Endodermal cell (in vitro differentiated cells): Measurements from ENCODE around the gene TMEM86B. TPM values are rescaled to one million over a fixed set of nuclear protein-coding genes. Genes with fewer than 3 reads are reported as not detected.

Source experiments
- DNase-seq: peaks from one replicate; pipeline ENCODE4 v3.0.0-alpha.2; 2017
- H3K27ac ChIP-seq: 2 replicates; pipeline ENCODE4 v1.5.1; 2013; ENCODE audit warnings: mild to moderate bottlenecking, low read depth, low read length, moderate library complexity
- H3K27me3 ChIP-seq: 2 replicates; pipeline ENCODE4 v1.6.1; 2013; ENCODE audit warnings: mild to moderate bottlenecking, low read length, moderate library complexity; ENCODE audit not compliant: insufficient read depth, control insufficient read depth, poor library complexity, severe bottlenecking
- H3K36me3 ChIP-seq: 2 replicates; pipeline ENCODE4 v1.7.0; 2013; ENCODE audit warnings: mild to moderate bottlenecking, low read length, moderate library complexity; ENCODE audit not compliant: control insufficient read depth, insufficient read depth
- H3K4me1 ChIP-seq: one replicate; pipeline ENCODE4 v1.7.0; 2013; ENCODE audit warnings: low read length; ENCODE audit not compliant: control insufficient read depth, insufficient read depth
- H3K4me3 ChIP-seq: 2 replicates; pipeline ENCODE4 v1.5.1; 2013; ENCODE audit warnings: mild to moderate bottlenecking, low read length, moderate library complexity
- H3K9ac ChIP-seq: 2 replicates; pipeline ENCODE4 v1.6.1; 2013; ENCODE audit warnings: mild to moderate bottlenecking, low read length, moderate library complexity; ENCODE audit not compliant: poor library complexity, severe bottlenecking; ENCODE audit errors: extremely low read depth
- H3K9me3 ChIP-seq: 2 replicates; pipeline ENCODE4 v1.6.1; 2013; ENCODE audit warnings: mild to moderate bottlenecking, low read length, moderate library complexity; ENCODE audit not compliant: control insufficient read depth
- H3K27ac Mint-ChIP-seq: 2 replicates; pipeline ENCODE4 v1.8.0; 2020; ENCODE audit warnings: mixed read lengths
- H3K27me3 Mint-ChIP-seq: 2 replicates; pipeline ENCODE4 v1.8.0; 2021; ENCODE audit warnings: mild to moderate bottlenecking, mixed read lengths; ENCODE audit not compliant: insufficient read depth
- H3K36me3 Mint-ChIP-seq: 2 replicates; pipeline ENCODE4 v1.8.0; 2020; ENCODE audit warnings: low read depth, mixed read lengths
- H3K4me1 Mint-ChIP-seq: 2 replicates; pipeline ENCODE4 v1.8.0; 2020; ENCODE audit warnings: mixed read lengths
- H3K4me3 Mint-ChIP-seq: 2 replicates; pipeline ENCODE4 v1.8.0; 2020; ENCODE audit warnings: mild to moderate bottlenecking, moderate library complexity, mixed read lengths
- H3K9me3 Mint-ChIP-seq: 2 replicates; pipeline ENCODE4 v1.8.0; 2020; ENCODE audit warnings: mild to moderate bottlenecking, mixed read lengths
- WGBS, 2 experiments: methylation state at CpG; one replicate each; pipeline versions ENCODE4 v1.1.5 to v1.1.7; 2013; ENCODE audit warnings: missing lambda C conversion rate in 2 of 2, mixed read lengths in 1 of 2; ENCODE audit not compliant: insufficient coverage in 1 of 2, insufficient read length in 1 of 2; 5-methylcytosine and 5-hydroxymethylcytosine counted together
- total RNA-seq, 2 donors: library from RNA; stranded (reverse); fragmentation: NEBNext Ultra II Directional in 1 of 2; extraction: Animal tissue kit (Norgen Biotek cat#: 25700) in 1 of 2; gene quantifications; 2 replicates in 1 of 2; 3 replicates in 1 of 2; pipeline ENCODE4 v1.2.1, GENCODE V29; 2021
- TF ChIP-seq, protein P1 (sequence below): fragments of 200-600 bp; sonication (generic); conservative IDR thresholded peaks from 2 replicates; pipeline ENCODE4 v1.5.0; 2021; ENCODE audit warnings: antibody characterized with exemption, mild to moderate bottlenecking

The TMEM86B gene
- total RNA-seq, 2 donors from 2014 or later: 2.9 to 5.9 TPM

DNA sequence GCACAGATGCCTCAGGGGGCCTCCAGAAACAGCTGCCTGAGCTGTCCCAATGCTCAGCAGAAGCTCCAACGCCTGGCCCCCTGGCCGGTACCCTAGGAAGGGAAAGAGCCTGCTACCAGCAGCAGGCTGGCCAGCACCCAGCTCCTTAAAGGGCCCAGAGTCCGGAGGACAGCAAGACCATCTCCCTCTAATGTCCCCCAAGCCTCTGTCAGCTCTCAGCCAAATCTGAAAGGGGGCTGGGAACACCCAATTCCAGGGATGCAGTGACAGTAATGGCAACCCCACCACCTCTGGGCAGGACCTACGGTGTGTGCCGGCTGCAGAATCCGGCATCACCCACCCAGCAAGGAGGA, 26.0 kb upstream of the TMEM86B start:
- DNase-seq: no peak
- Mint-ChIP-seq H3K9me3 (no peaks in the 10 kb centered on the region), H3K27ac (peak overlapping the region; percentile 29), H3K4me1 (peaks cover 41% of the 10 kb centered on the region), H3K4me3 (no peak overlapping the region), H3K27me3 (no peaks in the 10 kb centered on the region), H3K36me3 (peaks cover 3% of the 10 kb centered on the region)
- Histone ChIP-seq H3K4me1 (peaks cover 11% of the 10 kb centered on the region), H3K27me3 (no peaks in the 10 kb centered on the region), H3K36me3 (peaks cover 9% of the 10 kb centered on the region), H3K9me3 (no peaks in the 10 kb centered on the region), H3K4me3 (no peak overlapping the region), H3K9ac (no peak overlapping the region), H3K27ac (no peak overlapping the region)
- TF ChIP-seq, protein P1, sequence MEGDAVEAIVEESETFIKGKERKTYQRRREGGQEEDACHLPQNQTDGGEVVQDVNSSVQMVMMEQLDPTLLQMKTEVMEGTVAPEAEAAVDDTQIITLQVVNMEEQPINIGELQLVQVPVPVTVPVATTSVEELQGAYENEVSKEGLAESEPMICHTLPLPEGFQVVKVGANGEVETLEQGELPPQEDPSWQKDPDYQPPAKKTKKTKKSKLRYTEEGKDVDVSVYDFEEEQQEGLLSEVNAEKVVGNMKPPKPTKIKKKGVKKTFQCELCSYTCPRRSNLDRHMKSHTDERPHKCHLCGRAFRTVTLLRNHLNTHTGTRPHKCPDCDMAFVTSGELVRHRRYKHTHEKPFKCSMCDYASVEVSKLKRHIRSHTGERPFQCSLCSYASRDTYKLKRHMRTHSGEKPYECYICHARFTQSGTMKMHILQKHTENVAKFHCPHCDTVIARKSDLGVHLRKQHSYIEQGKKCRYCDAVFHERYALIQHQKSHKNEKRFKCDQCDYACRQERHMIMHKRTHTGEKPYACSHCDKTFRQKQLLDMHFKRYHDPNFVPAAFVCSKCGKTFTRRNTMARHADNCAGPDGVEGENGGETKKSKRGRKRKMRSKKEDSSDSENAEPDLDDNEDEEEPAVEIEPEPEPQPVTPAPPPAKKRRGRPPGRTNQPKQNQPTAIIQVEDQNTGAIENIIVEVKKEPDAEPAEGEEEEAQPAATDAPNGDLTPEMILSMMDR: no peak
- WGBS, 2 experiments: 86 to 95% methylated on average over 5 to 6 of the region's 6 CpGs

DNA sequence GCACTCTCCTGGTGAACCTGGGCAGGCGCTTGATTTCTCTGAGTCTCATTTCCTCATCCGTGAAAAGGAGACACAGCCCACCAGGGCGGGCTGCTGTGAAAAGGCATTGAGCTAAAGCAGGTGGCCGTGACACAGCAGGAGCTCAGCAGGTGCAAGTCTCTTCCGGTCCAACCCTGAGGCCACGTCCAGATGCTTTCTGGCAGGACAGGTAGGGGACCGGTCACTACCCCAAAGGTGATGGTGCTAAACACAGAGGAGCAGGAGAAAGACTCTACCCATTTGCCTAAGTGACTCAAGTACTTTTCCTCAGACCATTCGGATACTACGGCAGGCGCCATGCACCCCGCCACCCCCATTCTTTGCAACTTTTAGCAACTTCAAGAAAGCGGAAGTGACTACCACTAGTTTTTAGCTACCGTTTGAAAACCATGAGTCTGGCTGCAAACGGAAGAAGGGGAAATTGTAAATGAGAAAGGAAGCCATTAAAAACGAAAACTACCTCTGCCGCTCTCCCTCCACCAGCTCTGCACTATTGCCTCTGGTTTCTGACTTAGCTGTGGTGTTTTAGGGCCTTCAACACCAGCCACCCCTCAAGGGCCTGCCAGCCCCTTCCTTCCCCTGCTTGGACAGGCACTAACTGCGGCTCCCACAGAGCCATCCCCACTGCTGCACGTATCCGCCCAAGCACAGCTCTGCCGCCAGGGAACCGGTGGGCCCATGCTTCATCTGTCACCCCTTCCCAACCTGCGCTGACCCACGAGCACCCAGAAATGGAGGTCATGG, 25.5 kb upstream of the TMEM86B start:
- H3K27ac Mint-ChIP-seq: peak overlapping the region; percentile 82
- whole genome bisulfite sequencing, 2 experiments: 89 to 95% methylated on average over 11 to 23 of the region's 23 CpGs
- no peak for DNase-seq
- H3K27me3 Mint-ChIP-seq: no peaks in the 10 kb centered on the region
- peaks cover 3% of the 10 kb centered on the region for H3K36me3 Mint-ChIP-seq
- no peak overlapping the region for H3K27ac ChIP-seq
- H3K36me3 ChIP-seq: peaks cover 9% of the 10 kb centered on the region
- no peak overlapping the region for H3K4me3 Mint-ChIP-seq
- peaks cover 11% of the 10 kb centered on the region for H3K4me1 ChIP-seq
- H3K4me3 ChIP-seq: no peak overlapping the region
- no peaks in the 10 kb centered on the region for H3K9me3 Mint-ChIP-seq
- TF ChIP-seq, protein P1: no peak
- H3K4me1 Mint-ChIP-seq: peaks cover 38% of the 10 kb centered on the region
- no peaks in the 10 kb centered on the region for H3K9me3 ChIP-seq
- no peak overlapping the region for H3K9ac ChIP-seq
- no peaks in the 10 kb centered on the region for H3K27me3 ChIP-seq

DNA sequence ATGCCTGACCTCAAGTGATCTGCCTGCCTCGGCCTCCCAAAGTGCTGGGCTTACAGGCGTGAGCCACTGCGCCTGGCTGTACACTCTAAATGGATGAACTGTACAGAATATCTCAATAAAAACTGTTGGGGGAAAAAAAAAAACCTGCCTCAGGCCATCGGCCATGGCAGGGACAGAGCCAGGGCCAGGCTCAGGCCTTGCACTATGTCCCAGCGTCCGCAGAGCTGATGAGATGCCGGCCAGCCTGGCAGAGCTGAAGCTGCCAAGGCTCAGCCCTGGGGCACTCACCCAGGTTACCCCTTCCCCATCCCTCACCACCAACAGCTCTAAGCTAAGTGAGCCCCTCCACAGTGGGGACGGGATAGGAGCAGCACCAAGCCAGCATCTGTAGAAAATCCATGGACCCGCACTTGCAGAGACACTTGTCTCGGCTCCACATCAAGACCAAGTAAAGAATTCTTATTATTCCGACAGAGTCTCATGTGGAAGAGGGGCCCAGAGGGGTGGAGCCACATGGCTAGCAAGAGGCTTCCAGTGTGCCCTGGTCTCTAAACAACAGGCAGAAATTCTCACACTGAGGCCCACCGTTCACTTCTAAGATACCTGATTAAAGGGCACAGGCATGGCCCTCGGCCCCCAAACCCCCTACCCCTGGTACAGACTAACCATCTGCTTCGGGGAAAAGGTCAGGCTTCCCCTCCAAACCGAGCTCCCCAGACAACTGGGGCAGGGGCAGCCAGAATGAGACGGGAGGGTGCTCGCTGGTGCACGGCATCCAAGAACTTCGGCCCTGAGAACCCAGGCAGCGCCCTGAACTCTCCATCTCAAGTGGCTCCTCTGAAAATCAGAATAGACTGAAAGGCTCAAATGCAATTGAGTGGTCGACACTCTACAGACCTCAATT, 24.4 kb upstream of the TMEM86B start:
- WGBS, 2 experiments: 93 to 95% methylated on average over 14 to 21 of the region's 21 CpGs
- Mint-ChIP-seq H3K9me3 (no peaks in the 10 kb centered on the region), H3K4me3 (no peak overlapping the region), H3K36me3 (peaks cover 3% of the 10 kb centered on the region), H3K27me3 (no peaks in the 10 kb centered on the region), H3K27ac (peak overlapping the region; percentile 82), H3K4me1 (peaks cover 38% of the 10 kb centered on the region)
- TF ChIP-seq, protein P1: no peak
- peaks cover 9% of the 10 kb centered on the region for H3K36me3 ChIP-seq
- no peak for DNase-seq
- H3K4me1 ChIP-seq: peaks cover 11% of the 10 kb centered on the region
- no peak overlapping the region for H3K4me3 ChIP-seq
- no peaks in the 10 kb centered on the region for H3K9me3 ChIP-seq
- no peak overlapping the region for H3K9ac ChIP-seq
- no peaks in the 10 kb centered on the region for H3K27me3 ChIP-seq
- no peak overlapping the region for H3K27ac ChIP-seq
